ENCODE data around the gene KYAT1. TPM values are rescaled to one million over a fixed set of nuclear protein-coding genes. Genes with fewer than 3 reads are reported as not detected.

Gene KYAT1
- total and polyA plus RNA-seq, 4 experiments from 2014 or later = 9.8 to 12.4 (median 11.3) TPM

- intact Hi-C loops (cut with micrococcal nuclease) = no loop called here
- peaks cover 34 to 44% of the 10 kb centered on the region in 2 donors for H3K36me3 Mint-ChIP-seq
- peak overlapping the region in 1 of 7 donors; percentile 35 for H3K27ac Mint-ChIP-seq
- Histone ChIP-seq H3K27ac (ENCODE audit: low read depth, low read length) (no peak overlapping the region), H3K36me3 (ENCODE audit: insufficient read depth, low read length) (peaks cover 48% of the 10 kb centered on the region), H3K4me3 (ENCODE audit: low read length in 2 of 2) (no peak overlapping the region), H3K9me3 (ENCODE audit: control insufficient read depth in 1 of 2, low read length in 2 of 2) (no peaks in the 10 kb centered on the region), H3K4me1 (ENCODE audit: insufficient read depth, low read length) (peaks cover 65% of the 10 kb centered on the region), H3K27me3 (ENCODE audit: insufficient read depth, low read length) (no peaks in the 10 kb centered on the region)
- CTCF ChIA-PET (ENCODE audit: partially characterized antibody) = interaction anchor here (1.0 to 1.9 kb wide), 5 partner anchors 10 to 45 kb away, joined by 3 to 11 read pairs (median 4); partner anchors contain the start of genes KYAT1 and LRRC8A
- DNase-seq = no peak
- no peak overlapping the region for H3K4me3 Mint-ChIP-seq
- H3K27me3 Mint-ChIP-seq = no peaks in the 10 kb centered on the region
- H3K4me1 Mint-ChIP-seq = peaks cover 27 to 81% (median 51%) of the 10 kb centered on the region in 4 donors
- H3K9me3 Mint-ChIP-seq = no peaks in the 10 kb centered on the region
- POLR2A ChIA-PET (ENCODE audit: partially characterized antibody) = interaction anchor here (1.4 to 1.6 kb wide), 2 partner anchors 15 to 27 kb away, joined by 5 to 6 read pairs; partner anchors contain the start of gene KYAT1
These were observed 26.6 kb upstream of the KYAT1 start for GRCh38 chr9:128908372-128908771.

- H3K27me3 Mint-ChIP-seq = no peaks in the 10 kb centered on the region
- peaks cover 24 to 81% (median 49%) of the 10 kb centered on the region in 4 donors for H3K4me1 Mint-ChIP-seq
- intact Hi-C loops (cut with micrococcal nuclease) = no loop called here
- H3K4me3 ChIP-seq (ENCODE audit: low read length in 2 of 2) = no peak overlapping the region
- ChIA-PET POLR2A (ENCODE audit: partially characterized antibody) (no interaction called here), CTCF (ENCODE audit: partially characterized antibody) (no interaction called here)
- peak overlapping the region in 1 of 8 donors; percentile 51 for H3K4me3 Mint-ChIP-seq
- peaks cover 25 to 35% of the 10 kb centered on the region in 2 donors for H3K36me3 Mint-ChIP-seq
- DNase-seq = no peak
- peak overlapping the region in 6 of 7 donors; percentile 18 to 94 (median 73) for H3K27ac Mint-ChIP-seq
- no peak overlapping the region for H3K27ac ChIP-seq (ENCODE audit: low read depth, low read length)
- no peaks in the 10 kb centered on the region for H3K9me3 ChIP-seq (ENCODE audit: control insufficient read depth in 1 of 2, low read length in 2 of 2)
- peaks cover 64% of the 10 kb centered on the region for H3K4me1 ChIP-seq (ENCODE audit: insufficient read depth, low read length)
- no peaks in the 10 kb centered on the region for H3K27me3 ChIP-seq (ENCODE audit: insufficient read depth, low read length)
- peaks cover 41% of the 10 kb centered on the region for H3K36me3 ChIP-seq (ENCODE audit: insufficient read depth, low read length)
- no peaks in the 10 kb centered on the region for H3K9me3 Mint-ChIP-seq
These were observed 25.0 kb upstream of the KYAT1 start for GRCh38 chr9:128906741-128907140.

- H3K4me1 ChIP-seq (ENCODE audit: insufficient read depth, low read length) = peaks cover 64% of the 10 kb centered on the region
- no peaks in the 10 kb centered on the region for H3K27me3 Mint-ChIP-seq
- no peak overlapping the region for H3K27ac ChIP-seq (ENCODE audit: low read depth, low read length)
- no peaks in the 10 kb centered on the region for H3K9me3 ChIP-seq (ENCODE audit: control insufficient read depth in 1 of 2, low read length in 2 of 2)
- H3K27ac Mint-ChIP-seq = peak overlapping the region in 6 of 7 donors; percentile 19 to 83 (median 69)
- H3K4me1 Mint-ChIP-seq = peaks cover 19 to 81% (median 48%) of the 10 kb centered on the region in 4 donors
- intact Hi-C loops (cut with micrococcal nuclease) = no loop called here
- peaks cover 25 to 32% of the 10 kb centered on the region in 2 donors for H3K36me3 Mint-ChIP-seq
- H3K4me3 ChIP-seq (ENCODE audit: low read length in 2 of 2) = no peak overlapping the region
- H3K9me3 Mint-ChIP-seq = no peaks in the 10 kb centered on the region
- no peak for DNase-seq
- peaks cover 38% of the 10 kb centered on the region for H3K36me3 ChIP-seq (ENCODE audit: insufficient read depth, low read length)
- H3K27me3 ChIP-seq (ENCODE audit: insufficient read depth, low read length) = no peaks in the 10 kb centered on the region
- ChIA-PET POLR2A (ENCODE audit: partially characterized antibody) (no interaction called here), CTCF (ENCODE audit: partially characterized antibody) (no interaction called here)
- H3K4me3 Mint-ChIP-seq = no peak overlapping the region
These were observed 24.2 kb upstream of the KYAT1 start for GRCh38 chr9:128905964-128906363.

GRCh38 chr9:128903871-128904620, 22.3 kb upstream of the KYAT1 start:
- DNase-seq = no peak
- no peaks in the 10 kb centered on the region for H3K27me3 Mint-ChIP-seq
- H3K27ac Mint-ChIP-seq = peak overlapping the region; percentile 84 to 99 (median 91)
- ChIA-PET CTCF (ENCODE audit: partially characterized antibody) (no interaction called here), POLR2A (ENCODE audit: partially characterized antibody) (interaction anchor here (1.2 kb wide), 1 partner anchor 134 kb away, joined by 3 read pairs; no protein-coding TSS in a partner anchor)
- Histone ChIP-seq H3K9me3 (ENCODE audit: control insufficient read depth in 1 of 2, low read length in 2 of 2) (no peaks in the 10 kb centered on the region), H3K27ac (ENCODE audit: low read depth, low read length) (peak overlapping the region; percentile 76), H3K27me3 (ENCODE audit: insufficient read depth, low read length) (no peaks in the 10 kb centered on the region), H3K4me1 (ENCODE audit: insufficient read depth, low read length) (peaks cover 72% of the 10 kb centered on the region), H3K4me3 (ENCODE audit: low read length in 2 of 2) (no peak overlapping the region), H3K36me3 (ENCODE audit: insufficient read depth, low read length) (peaks cover 21% of the 10 kb centered on the region)
- H3K4me3 Mint-ChIP-seq = peak overlapping the region in 3 of 8 donors; percentile 31 to 59 (median 39)
- peaks cover 30 to 84% (median 57%) of the 10 kb centered on the region in 4 donors for H3K4me1 Mint-ChIP-seq
- H3K36me3 Mint-ChIP-seq = peaks cover 17 to 22% of the 10 kb centered on the region in 2 donors
- intact Hi-C loops (cut with micrococcal nuclease) = no loop called here
- no peaks in the 10 kb centered on the region for H3K9me3 Mint-ChIP-seq

- Mint-ChIP-seq H3K4me1 (peaks cover 33 to 84% (median 63%) of the 10 kb centered on the region in 4 donors), H3K4me3 (peak overlapping the region in 7 of 8 donors; percentile 76 to 87 (median 83)), H3K36me3 (peaks cover 14 to 19% of the 10 kb centered on the region in 2 donors), H3K27ac (peak overlapping the region; percentile 84 to 99 (median 98)), H3K9me3 (no peaks in the 10 kb centered on the region), H3K27me3 (no peaks in the 10 kb centered on the region)
- H3K9me3 ChIP-seq (ENCODE audit: control insufficient read depth in 1 of 2, low read length in 2 of 2) = no peaks in the 10 kb centered on the region
- H3K4me1 ChIP-seq (ENCODE audit: insufficient read depth, low read length) = peaks cover 82% of the 10 kb centered on the region
- POLR2A ChIA-PET (ENCODE audit: partially characterized antibody) = interaction anchor here (0.6 to 12.5 kb wide), 10 partner anchors 9 to 125 kb away, joined by 3 to 110 read pairs (median 7); partner anchors contain the start of genes DOLK, ENDOG, KYAT1 and LRRC8A
- peaks cover 11% of the 10 kb centered on the region for H3K36me3 ChIP-seq (ENCODE audit: insufficient read depth, low read length)
- CTCF ChIA-PET (ENCODE audit: partially characterized antibody) = interaction anchor here (2.6 kb wide), 1 partner anchor 25 kb away, joined by 15 read pairs; no protein-coding TSS in a partner anchor
- DNase-seq = no peak
- peak overlapping the region; percentile 76 for H3K27ac ChIP-seq (ENCODE audit: low read depth, low read length)
- H3K27me3 ChIP-seq (ENCODE audit: insufficient read depth, low read length) = no peaks in the 10 kb centered on the region
- intact Hi-C loops (cut with micrococcal nuclease) = no loop called here
- peak overlapping the region in 1 of 2 donors; percentile 45 for H3K4me3 ChIP-seq (ENCODE audit: low read length in 2 of 2)
These were observed 21.3 kb upstream of the KYAT1 start for GRCh38 chr9:128903079-128903461.

GRCh38 chr9:128902351-128903078, 20.8 kb upstream of the KYAT1 start:
- Mint-ChIP-seq H3K27me3 (no peaks in the 10 kb centered on the region), H3K27ac (peak overlapping the region; percentile 84 to 99 (median 98)), H3K9me3 (no peaks in the 10 kb centered on the region), H3K36me3 (peaks cover 12 to 15% of the 10 kb centered on the region in 2 donors), H3K4me3 (peak overlapping the region; percentile 76 to 87 (median 84)), H3K4me1 (peaks cover 35 to 83% (median 65%) of the 10 kb centered on the region in 4 donors)
- peak overlapping the region; percentile 14 to 45 for H3K4me3 ChIP-seq (ENCODE audit: low read length in 2 of 2)
- H3K36me3 ChIP-seq (ENCODE audit: insufficient read depth, low read length) = peaks cover 5% of the 10 kb centered on the region
- no peaks in the 10 kb centered on the region for H3K27me3 ChIP-seq (ENCODE audit: insufficient read depth, low read length)
- peak; percentile 85 to 92 (median 88) for DNase-seq
- H3K9me3 ChIP-seq (ENCODE audit: control insufficient read depth in 1 of 2, low read length in 2 of 2) = no peaks in the 10 kb centered on the region
- peak overlapping the region; percentile 76 for H3K27ac ChIP-seq (ENCODE audit: low read depth, low read length)
- intact Hi-C loops (cut with micrococcal nuclease) = loop anchor here (1.0 kb wide), 2 partner anchors 20 to 26 kb away; partner anchors contain the start of gene LRRC8A
- ChIA-PET CTCF (ENCODE audit: partially characterized antibody) (interaction anchor here (2.6 to 2.7 kb wide), 2 partner anchors 20 to 25 kb away, joined by 7 to 15 read pairs; partner anchors contain the start of genes KYAT1 and LRRC8A), POLR2A (ENCODE audit: partially characterized antibody) (interaction anchor here (0.5 to 12.5 kb wide), 17 partner anchors 8 to 349 kb away, joined by 3 to 110 read pairs (median 5); partner anchors contain the start of genes DOLK, ENDOG, KYAT1 and LRRC8A)
- peaks cover 87% of the 10 kb centered on the region for H3K4me1 ChIP-seq (ENCODE audit: insufficient read depth, low read length)
